Thoracic aorta (tissue), 2 donors: Measurements from ENCODE around the gene RMI1. TPM values are rescaled to one million over a fixed set of nuclear protein-coding genes. Genes with fewer than 3 reads are reported as not detected.

Experiments used
- ATAC-seq: fragments of 150-250 bp; one replicate; pipeline ENCODE4 v1.8.0; 2017; ENCODE audit warnings: low read depth; ENCODE audit not compliant: insufficient number of reproducible peaks, low FRiP score
- DNase-seq: peaks from one replicate; pipeline ENCODE4 v3.0.0-alpha.2; 2020; ENCODE audit warnings: low spot score
- H3K27ac ChIP-seq, 2 donors: fragments of 200-600 bp; sonication (generic); 1 replicate in 1 of 2; 2 replicates in 1 of 2; pipeline ENCODE4 v1.5.1; 2016; ENCODE audit warnings: mild to moderate bottlenecking in 2 of 2, moderate library complexity in 2 of 2
- H3K27me3 ChIP-seq: fragments of 200-600 bp; sonication (generic); replicated peaks from 2 replicates; pipeline ENCODE4 v1.6.0; 2016; ENCODE audit warnings: mild to moderate bottlenecking; ENCODE audit not compliant: insufficient read depth
- H3K36me3 ChIP-seq: fragments of 200-600 bp; sonication (generic); one replicate; pipeline ENCODE4 v1.5.1; 2016
- H3K4me1 ChIP-seq, 2 donors: fragments of 200-600 bp; sonication (generic); 1 replicate in 1 of 2; 2 replicates in 1 of 2; pipeline versions ENCODE4 v1.5.1 to v1.6.0; 2016; ENCODE audit warnings: low read depth in 2 of 2, mild to moderate bottlenecking in 1 of 2; ENCODE audit not compliant: control insufficient read depth in 1 of 2
- H3K4me3 ChIP-seq: fragments of 200-600 bp; sonication (generic); 2 replicates; pipeline ENCODE4 v1.5.1; 2016; ENCODE audit warnings: mild to moderate bottlenecking
- H3K9me3 ChIP-seq: fragments of 200-600 bp; sonication (generic); 2 replicates; pipeline ENCODE4 v1.5.1; 2016
- total RNA-seq, 2 donors: library from RNA; depleted of rRNA; stranded (reverse); fragments of >200 nt; gene quantifications; one replicate each; pipeline versions ENCODE4 v1.1.0 to v1.2.3, GENCODE V29; 2016
- TF ChIP-seq, protein P1 (sequence below): fragments of 200-600 bp; sonication (generic); IDR thresholded peaks from one replicate; pipeline ENCODE4 v1.5.1; 2019; ENCODE audit warnings: antibody characterized with exemption

RMI1 gene
- 1 to 10 TPM in 1 of 2 donors, under 1 TPM in 1; 0.95 to 1.6 TPM for total RNA-seq

GRCh38 chr9:83980395-83981125, at the start of gene RMI1:
Gene RMI1 (plus strand): TSS chr9:83980805. CDS start chr9:84000987, 20,182 bp downstream.
- Histone ChIP-seq H3K4me1 (peaks cover 24 to 33% of the 10 kb centered on the region in 2 donors), H3K27me3 (no peaks in the 10 kb centered on the region), H3K27ac (peak within 1 kb of the TSS; percentile 90 to 97), H3K4me3 (peak within 1 kb of the TSS; percentile 97), H3K9me3 (no peaks in the 10 kb centered on the region), H3K36me3 (peaks cover 5% of the 10 kb centered on the region)
- peak; percentile 94 for ATAC-seq
- peak; percentile 98 for DNase-seq
- TF ChIP-seq, protein P1, sequence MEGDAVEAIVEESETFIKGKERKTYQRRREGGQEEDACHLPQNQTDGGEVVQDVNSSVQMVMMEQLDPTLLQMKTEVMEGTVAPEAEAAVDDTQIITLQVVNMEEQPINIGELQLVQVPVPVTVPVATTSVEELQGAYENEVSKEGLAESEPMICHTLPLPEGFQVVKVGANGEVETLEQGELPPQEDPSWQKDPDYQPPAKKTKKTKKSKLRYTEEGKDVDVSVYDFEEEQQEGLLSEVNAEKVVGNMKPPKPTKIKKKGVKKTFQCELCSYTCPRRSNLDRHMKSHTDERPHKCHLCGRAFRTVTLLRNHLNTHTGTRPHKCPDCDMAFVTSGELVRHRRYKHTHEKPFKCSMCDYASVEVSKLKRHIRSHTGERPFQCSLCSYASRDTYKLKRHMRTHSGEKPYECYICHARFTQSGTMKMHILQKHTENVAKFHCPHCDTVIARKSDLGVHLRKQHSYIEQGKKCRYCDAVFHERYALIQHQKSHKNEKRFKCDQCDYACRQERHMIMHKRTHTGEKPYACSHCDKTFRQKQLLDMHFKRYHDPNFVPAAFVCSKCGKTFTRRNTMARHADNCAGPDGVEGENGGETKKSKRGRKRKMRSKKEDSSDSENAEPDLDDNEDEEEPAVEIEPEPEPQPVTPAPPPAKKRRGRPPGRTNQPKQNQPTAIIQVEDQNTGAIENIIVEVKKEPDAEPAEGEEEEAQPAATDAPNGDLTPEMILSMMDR = no peak

GRCh38 chr9:83930881-83931280, 49.7 kb upstream of the RMI1 start:
- ATAC-seq (no peak), DNase-seq (no peak)
- Histone ChIP-seq H3K4me3 (no peak overlapping the region), H3K36me3 (no peaks in the 10 kb centered on the region), H3K4me1 (peaks cover 0 to 3% of the 10 kb centered on the region in 2 donors), H3K27me3 (no peaks in the 10 kb centered on the region), H3K27ac (no peak overlapping the region), H3K9me3 (no peaks in the 10 kb centered on the region)
- TF ChIP-seq, protein P1 = no peak

- Histone ChIP-seq H3K4me1 (peaks cover 0 to 3% of the 10 kb centered on the region in 2 donors), H3K4me3 (no peak overlapping the region), H3K9me3 (no peaks in the 10 kb centered on the region), H3K27ac (no peak overlapping the region), H3K36me3 (no peaks in the 10 kb centered on the region), H3K27me3 (no peaks in the 10 kb centered on the region)
- TF ChIP-seq, protein P1 = no peak
- no peak for DNase-seq
- ATAC-seq = no peak
These were observed 48.6 kb upstream of the RMI1 start for GRCh38 chr9:83932011-83932410.

DNA sequence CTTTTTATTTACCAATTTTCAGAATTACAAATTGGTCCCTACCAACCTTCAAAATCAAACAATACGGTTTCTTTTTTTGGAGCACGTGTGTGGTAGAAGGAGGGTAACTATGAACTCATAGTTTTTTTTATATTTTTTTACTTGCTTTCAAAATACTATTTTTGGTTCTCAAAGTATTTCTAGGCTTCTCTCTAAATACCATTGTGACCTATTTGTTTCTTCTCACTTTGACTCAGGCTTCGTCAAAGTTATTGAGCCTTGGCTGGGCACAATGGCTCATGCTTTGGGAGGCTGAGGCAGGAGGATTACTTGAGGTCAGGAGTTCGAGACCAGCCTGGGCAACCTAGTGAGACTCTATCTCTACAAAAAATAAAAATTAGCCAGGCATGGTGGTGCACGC, 47.8 kb upstream of the RMI1 start:
- no peak for DNase-seq
- TF ChIP-seq, protein P1 = no peak
- ATAC-seq = no peak
- no peaks in the 10 kb centered on the region for H3K27me3 ChIP-seq
- no peak overlapping the region for H3K27ac ChIP-seq
- H3K36me3 ChIP-seq = no peaks in the 10 kb centered on the region
- H3K4me1 ChIP-seq = peaks cover 0 to 3% of the 10 kb centered on the region in 2 donors
- H3K4me3 ChIP-seq = no peak overlapping the region
- H3K9me3 ChIP-seq = no peaks in the 10 kb centered on the region

DNA sequence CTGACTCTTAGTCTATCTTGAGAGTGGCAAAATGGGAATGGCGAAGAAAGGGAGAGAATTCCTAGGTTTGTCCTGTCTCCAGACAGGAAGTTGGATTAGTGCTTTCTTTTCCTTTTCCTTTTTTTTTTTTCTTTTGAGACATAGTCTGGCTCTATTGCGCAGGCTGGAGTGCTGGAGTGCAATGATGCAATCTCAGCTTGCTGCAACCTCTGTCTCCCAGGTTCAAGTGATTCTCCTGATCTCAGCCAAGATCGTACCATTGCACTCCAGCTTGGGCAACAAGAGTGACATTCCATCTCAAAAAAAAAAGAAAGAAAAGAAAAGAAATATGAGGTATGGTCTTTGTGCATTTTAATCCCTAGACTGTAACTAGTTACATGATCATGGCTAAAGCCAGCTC, 46.8 kb upstream of the RMI1 start:
- ATAC-seq = no peak
- Histone ChIP-seq H3K27ac (no peak overlapping the region), H3K27me3 (no peaks in the 10 kb centered on the region), H3K9me3 (no peaks in the 10 kb centered on the region), H3K4me1 (peaks cover 0 to 3% of the 10 kb centered on the region in 2 donors), H3K4me3 (no peak overlapping the region), H3K36me3 (peaks cover 1% of the 10 kb centered on the region)
- DNase-seq = no peak
- TF ChIP-seq, protein P1 = no peak
